Prostate gland (tissue), 2 donors: ENCODE measurements around the gene LRCH4.

ENCODE experiments used
- POLR2A ChIP-seq: fragments of 450-650 bp; IDR thresholded peaks from one replicate; pipeline ENCODE4 v1.6.1; 2016; ENCODE audit warnings: antibody characterized with exemption, mild to moderate bottlenecking
- POLR2AphosphoS5 ChIP-seq: sonication (generic); formaldehyde crosslinking; IDR thresholded peaks from one replicate; pipeline ENCODE4 v1.6.1; 2017; ENCODE audit warnings: antibody characterized with exemption
- TF ChIP-seq, protein P1 (sequence below), 4 experiments: fragments of 200-600 bp in 2 of 4; fragments of 450-650 bp in 2 of 4; sonication (generic) in 2 of 4; IDR thresholded peaks; 1 replicate in 3 of 4; 2 replicates in 1 of 4; pipeline ENCODE4 v1.5.1; 2016 to 2019; ENCODE audit warnings: antibody characterized with exemption in 4 of 4, mild to moderate bottlenecking in 2 of 4, moderate library complexity in 2 of 4

DNA sequence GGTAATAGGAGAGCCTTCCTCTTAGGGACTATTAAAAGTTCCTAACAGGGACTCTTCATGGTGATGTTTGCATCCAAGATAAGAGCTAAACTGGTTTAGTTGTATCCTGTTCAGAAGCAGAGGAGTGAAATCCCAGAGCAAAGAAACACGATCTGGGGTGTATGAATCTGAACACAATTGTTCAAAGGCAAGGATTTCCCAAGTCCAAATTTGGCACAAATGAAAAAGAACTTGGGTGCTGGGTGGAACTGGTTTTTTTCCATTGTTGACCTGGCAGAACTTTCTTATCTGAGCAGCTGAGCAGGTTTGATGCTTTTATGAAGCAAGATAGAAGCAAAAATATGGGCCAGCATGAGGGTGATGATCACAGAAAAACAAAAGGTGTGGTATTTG lies 41.0 kb downstream of the LRCH4 start:
- TF ChIP-seq, protein P1, sequence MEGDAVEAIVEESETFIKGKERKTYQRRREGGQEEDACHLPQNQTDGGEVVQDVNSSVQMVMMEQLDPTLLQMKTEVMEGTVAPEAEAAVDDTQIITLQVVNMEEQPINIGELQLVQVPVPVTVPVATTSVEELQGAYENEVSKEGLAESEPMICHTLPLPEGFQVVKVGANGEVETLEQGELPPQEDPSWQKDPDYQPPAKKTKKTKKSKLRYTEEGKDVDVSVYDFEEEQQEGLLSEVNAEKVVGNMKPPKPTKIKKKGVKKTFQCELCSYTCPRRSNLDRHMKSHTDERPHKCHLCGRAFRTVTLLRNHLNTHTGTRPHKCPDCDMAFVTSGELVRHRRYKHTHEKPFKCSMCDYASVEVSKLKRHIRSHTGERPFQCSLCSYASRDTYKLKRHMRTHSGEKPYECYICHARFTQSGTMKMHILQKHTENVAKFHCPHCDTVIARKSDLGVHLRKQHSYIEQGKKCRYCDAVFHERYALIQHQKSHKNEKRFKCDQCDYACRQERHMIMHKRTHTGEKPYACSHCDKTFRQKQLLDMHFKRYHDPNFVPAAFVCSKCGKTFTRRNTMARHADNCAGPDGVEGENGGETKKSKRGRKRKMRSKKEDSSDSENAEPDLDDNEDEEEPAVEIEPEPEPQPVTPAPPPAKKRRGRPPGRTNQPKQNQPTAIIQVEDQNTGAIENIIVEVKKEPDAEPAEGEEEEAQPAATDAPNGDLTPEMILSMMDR (IDR thresholded peaks at IDR 0.05): no peak
- TF ChIP-seq POLR2A: no peak
- peak; percentile 92 for TF ChIP-seq POLR2AphosphoS5
